ENCODE data around the gene MMP25.

The MMP25 gene

DNA sequence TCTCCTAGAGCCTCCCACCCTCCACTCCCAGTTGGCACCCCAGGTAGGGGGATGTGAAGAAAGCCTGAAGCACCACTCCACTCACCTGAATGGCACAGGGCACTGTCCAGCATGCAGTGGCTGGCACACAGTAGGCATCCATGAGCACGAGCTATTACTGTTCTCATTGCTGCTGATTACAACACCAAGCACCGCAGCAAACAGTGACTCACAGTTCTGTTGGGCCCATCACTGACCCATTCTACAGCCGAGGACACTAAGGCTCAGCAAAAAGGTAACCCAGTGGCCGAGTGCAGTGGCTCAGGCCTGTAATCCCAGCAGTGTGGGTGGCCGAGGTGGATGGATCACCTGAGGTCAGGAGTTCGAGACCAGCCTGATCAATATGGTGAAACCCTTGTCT is 50.0 kb downstream of the MMP25 start:
- DNase-seq = no peak

- no peak for DNase-seq
These were observed 50.9 kb downstream of the MMP25 start for GRCh38 chr16:3097266-3097665.

DNA sequence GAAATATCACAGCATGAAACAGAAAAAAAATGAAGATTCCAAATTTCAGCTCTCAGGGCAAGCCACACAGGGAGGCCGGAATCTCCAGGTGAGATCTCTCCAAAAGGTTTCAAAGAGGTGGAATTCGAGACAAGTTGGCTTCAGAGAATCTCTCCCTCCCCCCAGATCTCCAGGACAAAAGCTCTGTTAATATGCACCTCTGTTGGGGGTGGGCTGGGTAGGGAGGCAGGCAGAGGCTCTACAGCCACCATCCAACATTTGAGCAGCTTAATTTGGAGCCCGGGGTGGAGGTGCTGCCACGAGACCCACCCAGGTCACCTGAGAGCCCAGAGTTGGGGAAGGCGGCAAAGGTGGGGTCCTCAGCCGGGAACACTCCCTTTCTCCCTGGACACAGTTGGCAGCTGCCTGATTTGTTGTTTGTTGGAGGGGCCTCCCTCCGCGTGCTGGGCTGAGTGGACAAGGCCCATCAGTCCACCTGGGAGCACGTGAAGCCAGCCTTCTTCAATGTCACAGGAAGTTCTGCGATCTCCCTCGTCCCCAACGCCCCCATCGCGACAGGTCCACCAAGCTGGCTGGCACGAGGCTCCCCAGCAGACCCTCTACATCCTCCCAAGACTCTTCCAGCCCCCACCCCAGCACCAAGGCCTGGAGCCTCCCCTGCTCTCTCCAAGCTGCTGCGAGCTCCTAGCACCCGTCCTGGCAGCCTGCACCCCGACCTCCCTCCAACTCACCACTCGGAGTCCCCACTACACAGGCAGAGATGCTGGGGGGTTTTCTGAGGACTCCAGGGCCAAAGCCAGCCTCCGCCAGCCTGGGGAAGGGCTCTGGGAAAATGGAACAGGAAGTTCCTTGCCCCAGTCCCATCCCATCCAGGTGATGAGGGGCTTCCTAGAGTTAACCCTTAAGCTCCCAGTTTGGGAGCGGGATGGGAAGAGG is 52.4 kb downstream of the MMP25 start, which contains the start of gene ZSCAN10:
Gene ZSCAN10, minus strand, starts transcription at position 836 of the 936 bp plus-strand sequence. CDS start 6,357 bp downstream, outside the sequence.
- DNase-seq = no peak

DNA sequence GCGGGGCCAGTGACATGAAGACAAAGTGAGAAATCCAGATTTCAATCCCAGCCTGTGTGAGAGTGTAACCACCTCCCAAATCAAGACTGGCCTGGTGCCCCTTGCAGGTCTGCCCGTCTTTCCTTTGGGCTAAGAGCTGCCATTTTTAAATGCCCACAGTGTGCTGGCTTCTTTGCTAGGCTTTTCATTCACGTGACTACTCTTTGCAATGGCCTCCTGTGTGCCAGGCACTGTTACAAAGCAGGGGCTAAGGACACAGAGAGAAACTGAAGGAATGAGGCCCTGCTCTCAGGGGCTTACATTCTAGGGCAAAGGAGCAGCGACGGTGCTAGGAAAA is 53.0 kb downstream of the MMP25 start:
- no peak for DNase-seq

DNA sequence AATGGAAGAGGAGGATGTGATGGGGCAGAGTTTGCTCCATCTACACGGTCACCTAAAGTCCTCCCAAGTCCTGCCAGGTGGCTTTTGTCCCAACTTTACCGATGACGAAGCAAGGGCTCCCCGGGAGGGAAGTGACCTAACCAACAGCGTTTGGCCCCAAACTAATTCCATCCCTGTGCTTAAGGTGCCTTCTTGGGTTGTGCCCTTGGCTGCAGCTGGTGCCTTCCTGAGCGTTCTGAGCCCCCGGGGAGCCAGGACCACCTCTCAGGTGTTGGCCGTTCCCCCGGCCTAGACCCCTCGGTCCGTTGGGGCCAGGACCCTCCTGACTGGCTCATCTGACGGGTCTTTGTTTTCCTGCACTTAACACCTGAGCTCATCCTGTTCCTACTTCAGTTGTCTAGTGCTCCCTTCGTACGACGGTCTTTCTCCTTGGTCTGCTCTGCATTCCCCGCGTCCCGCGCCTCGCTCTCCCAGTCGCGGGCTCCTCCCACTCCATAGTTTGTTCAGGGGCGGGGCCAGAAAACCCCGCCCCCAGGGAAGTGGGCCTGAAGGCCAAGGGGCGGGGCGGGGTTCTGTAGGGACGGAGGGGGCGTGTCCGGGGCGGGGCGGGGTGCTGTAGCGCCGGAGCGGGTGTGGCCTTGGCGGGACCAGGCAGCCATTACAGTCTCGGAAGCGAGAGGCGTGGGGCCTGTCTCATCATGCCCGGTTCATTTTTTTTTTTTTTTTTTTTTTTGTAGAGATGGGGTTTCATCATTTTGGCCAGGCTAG is 53.6 kb downstream of the MMP25 start:
- peak; percentile 62 for DNase-seq

DNA sequence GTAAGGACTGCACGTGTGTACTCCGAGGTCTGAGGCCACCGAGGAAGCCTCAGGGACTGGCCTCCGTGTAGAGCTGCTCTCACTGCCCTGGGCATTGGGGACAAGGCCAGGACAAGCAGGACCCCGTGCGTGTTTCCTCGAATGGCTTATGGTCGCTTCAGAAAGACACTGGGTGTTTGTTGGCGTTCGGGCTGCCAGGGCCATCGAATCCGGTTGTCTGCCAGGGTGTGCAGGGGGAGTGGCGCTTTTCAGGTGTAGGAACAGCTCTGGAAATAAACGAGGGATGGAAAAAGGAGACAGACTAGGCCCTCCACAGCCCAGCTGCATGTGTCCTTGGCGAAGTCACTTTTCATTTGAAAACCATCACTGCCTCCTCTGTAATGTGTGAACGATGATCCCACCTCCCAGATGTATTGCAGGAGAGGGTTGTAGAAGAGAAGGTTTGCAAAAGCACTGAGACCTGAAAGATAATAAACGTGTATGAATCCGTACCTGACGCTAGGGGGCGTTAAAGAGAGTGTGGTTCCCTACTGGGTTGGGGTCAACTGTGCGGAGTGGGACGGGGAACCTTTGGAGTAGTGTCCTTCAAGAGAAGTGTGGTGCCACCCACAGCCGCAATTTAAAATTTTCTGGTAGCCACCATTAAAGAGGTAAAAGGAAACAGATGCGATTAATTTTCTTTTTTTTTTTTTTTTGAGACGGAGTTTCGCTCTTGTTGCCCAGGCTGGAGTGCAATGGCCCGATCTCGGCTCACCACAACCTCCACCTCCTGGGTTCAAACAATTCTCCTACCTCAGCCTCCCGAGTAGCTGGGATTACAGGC is 54.9 kb downstream of the MMP25 start:
- peak; percentile 35 to 39 for DNase-seq

- DNase-seq = peak; percentile 10 to 13
These were observed 55.6 kb downstream of the MMP25 start for GRCh38 chr16:3101841-3102470.

DNA sequence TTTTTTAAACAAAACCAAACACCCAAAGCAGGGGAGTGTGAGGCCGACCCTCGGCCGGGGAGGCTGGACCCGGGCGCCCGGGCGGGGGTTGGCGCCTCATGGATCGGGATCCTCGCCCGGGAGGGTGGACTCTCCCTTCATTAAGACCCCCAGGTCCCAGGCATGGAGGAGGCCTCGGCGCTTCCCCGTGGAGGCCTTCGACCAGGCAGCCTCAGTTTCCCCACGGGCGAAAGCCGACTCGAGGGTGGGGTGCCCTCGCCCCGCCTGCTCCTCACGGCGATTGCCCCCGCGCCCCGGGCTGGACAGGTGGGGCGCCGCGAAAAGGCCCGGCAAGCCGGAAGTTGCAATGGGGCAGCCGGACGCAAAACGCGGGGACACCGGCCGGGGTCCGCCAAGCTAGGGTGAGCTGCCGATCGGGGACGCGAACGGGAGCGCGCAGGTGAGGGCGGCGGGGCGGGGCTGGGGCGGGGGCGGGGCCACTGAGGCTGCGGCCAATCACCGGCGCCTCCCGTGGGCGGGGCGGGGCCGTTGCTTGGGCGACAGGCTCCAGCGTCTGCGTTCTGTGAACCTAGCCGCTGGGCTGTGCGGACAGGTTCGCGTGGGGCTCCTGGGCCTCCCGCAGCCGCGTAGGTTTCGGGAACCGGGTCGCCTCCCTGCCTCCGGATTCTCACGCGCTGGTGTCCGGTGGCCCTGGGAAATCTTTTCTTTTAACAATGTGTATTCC is 60.0 kb downstream of the MMP25 start:
- peak; percentile 36 to 49 for DNase-seq

All from Kasumi-1 (cell line).